ENCODE data around the gene EFTUD2. TPM values are rescaled to one million over a fixed set of nuclear protein-coding genes. Genes with fewer than 3 reads are reported as not detected.

Gene EFTUD2
- total RNA-seq, 2 experiments from 2014 or later, result 73.5 to 148 TPM

GRCh38 chr17:44911133-44912001 is 12.1 kb upstream of the EFTUD2 start:
- H2AFZ ChIP-seq (ENCODE audit: low read length), result no peak overlapping the region
- peak; percentile 68 for TF ChIP-seq CTCF (conservative IDR thresholded peaks at IDR 0.05; ENCODE audit: low read length)
- no peak for TF ChIP-seq EZH2phosphoT487 (IDR thresholded peaks at IDR 0.05; ENCODE audit: borderline replicate concordance, low read depth, low read length)
- H4K20me1 ChIP-seq (ENCODE audit: insufficient read depth, low read length), result no peaks in the 10 kb centered on the region
- no peaks in the 10 kb centered on the region for H3K9me2 ChIP-seq (ENCODE audit: insufficient read depth, low read length)
- H3K9me3 ChIP-seq (ENCODE audit: low read length), result no peaks in the 10 kb centered on the region
- no TSS peak for BruUV-seq (replicated peaks)
- H3K4me2 ChIP-seq (ENCODE audit: low read length), result peak overlapping the region; percentile 16; the same call in 1 of the 2 replicates
- H3K4me3 ChIP-seq (ENCODE audit: low read depth, low read length, poor library complexity, severe bottlenecking), result no peak overlapping the region
- H3K4me1 ChIP-seq (ENCODE audit: insufficient read depth, low read length, poor library complexity, severe bottlenecking), result peaks cover 7% of the 10 kb centered on the region
- H3K36me3 ChIP-seq (ENCODE audit: insufficient read depth, low read length), result no peaks in the 10 kb centered on the region
- POLR2A ChIA-PET, result interaction anchor here (0.6 kb wide), 2 partner anchors 9 to 72 kb away, joined by 3 read pairs; no protein-coding TSS in a partner anchor
- DNase-seq (ENCODE audit: low spot score), result peak; percentile 56
- no peaks in the 10 kb centered on the region for H3K79me2 ChIP-seq (ENCODE audit: insufficient read depth, low read depth, low read length)
- no peak overlapping the region for H3K27ac ChIP-seq (ENCODE audit: low read depth, low read length, poor library complexity, severe bottlenecking)
- intact Hi-C loops (cut with micrococcal nuclease; ENCODE audit: unreplicated experiment), result no loop called here
- CTCF ChIA-PET (ENCODE audit: unreplicated experiment), result interaction anchor here (0.6 kb wide), 3 partner anchors 9 to 235 kb away, joined by 3 to 5 read pairs (median 3); no protein-coding TSS in a partner anchor

GRCh38 chr17:44910231-44911106 is 11.2 kb upstream of the EFTUD2 start:
- no peak for DNase-seq (ENCODE audit: low spot score)
- Histone ChIP-seq H3K36me3 (ENCODE audit: insufficient read depth, low read length) (no peaks in the 10 kb centered on the region), H3K9me3 (ENCODE audit: low read length) (no peaks in the 10 kb centered on the region), H3K4me2 (ENCODE audit: low read length) (no peak overlapping the region), H3K4me3 (ENCODE audit: low read depth, low read length, poor library complexity, severe bottlenecking) (no peak overlapping the region), H3K27ac (ENCODE audit: low read depth, low read length, poor library complexity, severe bottlenecking) (no peak overlapping the region), H3K9me2 (ENCODE audit: insufficient read depth, low read length) (no peaks in the 10 kb centered on the region), H3K4me1 (ENCODE audit: insufficient read depth, low read length, poor library complexity, severe bottlenecking) (peaks cover 7% of the 10 kb centered on the region), H3K79me2 (ENCODE audit: insufficient read depth, low read depth, low read length) (no peaks in the 10 kb centered on the region), H2AFZ (ENCODE audit: low read length) (no peak overlapping the region), H4K20me1 (ENCODE audit: insufficient read depth, low read length) (no peaks in the 10 kb centered on the region)
- ChIA-PET POLR2A (interaction anchor here (0.6 kb wide), 1 partner anchor 10 kb away, joined by 3 read pairs; no protein-coding TSS in a partner anchor), CTCF (ENCODE audit: unreplicated experiment) (interaction anchor here (0.6 kb wide), 2 partner anchors 110 to 236 kb away, joined by 3 to 5 read pairs; no protein-coding TSS in a partner anchor)
- intact Hi-C loops (cut with micrococcal nuclease; ENCODE audit: unreplicated experiment), result no loop called here
- TF ChIP-seq CTCF (conservative IDR thresholded peaks at IDR 0.05; ENCODE audit: low read length) (no peak), EZH2phosphoT487 (IDR thresholded peaks at IDR 0.05; ENCODE audit: borderline replicate concordance, low read depth, low read length) (no peak)
- BruUV-seq (replicated peaks), result no TSS peak

All from OCI-LY7 (cell line).